Measurements from ENCODE around the gene SSTR3. TPM values are rescaled to one million over a fixed set of nuclear protein-coding genes. Genes with fewer than 3 reads are reported as not detected.

The SSTR3 gene
- total RNA-seq, 1 experiment from 2014 or later: not detected

DNA sequence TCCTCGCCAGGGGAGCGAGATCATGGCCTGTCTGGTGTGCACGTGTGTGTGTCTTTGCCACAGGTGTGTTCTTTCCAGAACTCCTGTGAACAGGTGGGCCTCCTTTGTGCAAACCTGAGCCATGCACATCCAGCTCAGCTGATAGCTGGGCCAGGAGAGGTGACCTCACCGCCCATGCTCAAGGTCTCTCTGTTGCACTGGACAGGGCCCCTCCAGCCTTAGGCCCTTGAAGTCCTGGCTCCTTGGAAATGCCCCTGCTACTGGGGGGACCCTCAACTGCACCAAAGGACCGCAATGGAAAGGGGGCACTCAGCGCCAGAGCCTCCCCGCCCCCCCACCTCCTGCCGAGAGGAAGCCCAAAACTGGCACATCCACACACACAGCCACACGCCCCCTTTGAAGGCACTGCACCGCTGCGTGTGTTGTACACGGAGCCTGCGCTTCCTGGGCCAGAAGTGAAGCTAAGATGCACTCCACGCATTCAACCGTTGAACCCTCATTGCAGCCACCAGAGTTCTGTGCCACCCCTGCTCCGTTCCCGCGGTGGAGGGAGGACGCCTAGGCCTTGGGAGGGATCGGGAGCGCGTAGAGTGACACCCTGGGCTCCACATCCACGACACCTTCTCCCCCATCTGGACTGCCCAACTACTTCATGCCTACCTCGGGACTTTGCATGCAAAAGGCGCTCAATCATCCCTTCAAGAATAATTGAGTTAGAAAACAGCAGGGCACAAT is 46.2 kb downstream of the SSTR3 start:
- no peaks in the 10 kb centered on the region for H3K9me3 Mint-ChIP-seq (ENCODE audit: unreplicated experiment)
- DNase-seq (ENCODE audit: unreplicated experiment): no peak
- ChIA-PET CTCF (interaction anchor here (0.6 to 5.2 kb wide), 21 partner anchors 9 to 614 kb away, joined by 3 to 23 read pairs (median 4); partner anchors contain the start of genes C1QTNF6 and IL2RB), POLR2A (interaction anchor here (2.3 kb wide), 1 partner anchor 31 kb away, joined by 14 read pairs; no protein-coding TSS in a partner anchor)
- peaks cover 16% of the 10 kb centered on the region for H3K27me3 Mint-ChIP-seq (ENCODE audit: insufficient read depth, unreplicated experiment)
- no peak overlapping the region for H3K4me3 Mint-ChIP-seq (ENCODE audit: unreplicated experiment)
- H3K36me3 Mint-ChIP-seq (ENCODE audit: insufficient read depth, unreplicated experiment): no peaks in the 10 kb centered on the region
- H3K4me1 Mint-ChIP-seq (ENCODE audit: insufficient read depth, unreplicated experiment): peaks cover 6% of the 10 kb centered on the region
- intact Hi-C loops (cut with micrococcal nuclease): loop anchor here (1.0 to 5.0 kb wide), 4 partner anchors 32 to 291 kb away; no protein-coding TSS in a partner anchor
- no TSS peak for BruUV-seq (replicated peaks)
- TF ChIP-seq, protein P1, sequence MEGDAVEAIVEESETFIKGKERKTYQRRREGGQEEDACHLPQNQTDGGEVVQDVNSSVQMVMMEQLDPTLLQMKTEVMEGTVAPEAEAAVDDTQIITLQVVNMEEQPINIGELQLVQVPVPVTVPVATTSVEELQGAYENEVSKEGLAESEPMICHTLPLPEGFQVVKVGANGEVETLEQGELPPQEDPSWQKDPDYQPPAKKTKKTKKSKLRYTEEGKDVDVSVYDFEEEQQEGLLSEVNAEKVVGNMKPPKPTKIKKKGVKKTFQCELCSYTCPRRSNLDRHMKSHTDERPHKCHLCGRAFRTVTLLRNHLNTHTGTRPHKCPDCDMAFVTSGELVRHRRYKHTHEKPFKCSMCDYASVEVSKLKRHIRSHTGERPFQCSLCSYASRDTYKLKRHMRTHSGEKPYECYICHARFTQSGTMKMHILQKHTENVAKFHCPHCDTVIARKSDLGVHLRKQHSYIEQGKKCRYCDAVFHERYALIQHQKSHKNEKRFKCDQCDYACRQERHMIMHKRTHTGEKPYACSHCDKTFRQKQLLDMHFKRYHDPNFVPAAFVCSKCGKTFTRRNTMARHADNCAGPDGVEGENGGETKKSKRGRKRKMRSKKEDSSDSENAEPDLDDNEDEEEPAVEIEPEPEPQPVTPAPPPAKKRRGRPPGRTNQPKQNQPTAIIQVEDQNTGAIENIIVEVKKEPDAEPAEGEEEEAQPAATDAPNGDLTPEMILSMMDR (IDR thresholded peaks at IDR 0.05; ENCODE audit: unreplicated experiment): no peak
- H3K27ac Mint-ChIP-seq (ENCODE audit: low read depth, unreplicated experiment): no peak overlapping the region

DNA sequence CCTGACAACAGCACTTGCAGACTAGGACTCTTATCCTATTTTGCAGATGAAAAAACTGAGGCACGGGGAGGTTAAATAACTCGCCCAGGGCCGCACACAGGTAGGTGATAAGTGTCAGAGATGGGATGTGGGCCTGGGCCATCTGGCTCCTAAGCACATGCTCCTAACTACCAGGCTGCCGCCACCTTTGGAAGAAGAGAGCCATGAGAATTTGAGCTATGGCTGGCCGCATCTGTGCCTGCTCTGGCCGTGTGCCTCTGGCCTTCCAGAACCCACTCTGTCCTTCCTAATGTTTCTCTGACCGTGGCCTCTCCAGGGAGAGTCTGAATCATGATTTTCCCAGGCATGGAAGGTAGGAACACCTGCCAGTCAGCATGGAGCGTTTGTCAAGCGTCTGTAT is 47.2 kb downstream of the SSTR3 start:
- H3K27me3 Mint-ChIP-seq (ENCODE audit: insufficient read depth, unreplicated experiment): peaks cover 11% of the 10 kb centered on the region
- H3K4me3 Mint-ChIP-seq (ENCODE audit: unreplicated experiment): no peak overlapping the region
- peaks cover 6% of the 10 kb centered on the region for H3K4me1 Mint-ChIP-seq (ENCODE audit: insufficient read depth, unreplicated experiment)
- CTCF ChIA-PET: interaction anchor here (0.7 to 5.2 kb wide), 14 partner anchors 8 to 103 kb away, joined by 3 to 23 read pairs (median 5); partner anchors contain the start of gene IL2RB
- H3K9me3 Mint-ChIP-seq (ENCODE audit: unreplicated experiment): no peaks in the 10 kb centered on the region
- TF ChIP-seq, protein P1 (IDR thresholded peaks at IDR 0.05; ENCODE audit: unreplicated experiment): no peak
- intact Hi-C loops (cut with micrococcal nuclease): loop anchor here (5.0 kb wide), 2 partner anchors 88 to 178 kb away; no protein-coding TSS in a partner anchor
- no TSS peak for BruUV-seq (replicated peaks)
- no peaks in the 10 kb centered on the region for H3K36me3 Mint-ChIP-seq (ENCODE audit: insufficient read depth, unreplicated experiment)
- H3K27ac Mint-ChIP-seq (ENCODE audit: low read depth, unreplicated experiment): no peak overlapping the region
- POLR2A ChIA-PET: interaction anchor here (0.5 kb wide), 1 partner anchor 694 kb away, joined by 3 read pairs; no protein-coding TSS in a partner anchor
- no peak for DNase-seq (ENCODE audit: unreplicated experiment)

DNA sequence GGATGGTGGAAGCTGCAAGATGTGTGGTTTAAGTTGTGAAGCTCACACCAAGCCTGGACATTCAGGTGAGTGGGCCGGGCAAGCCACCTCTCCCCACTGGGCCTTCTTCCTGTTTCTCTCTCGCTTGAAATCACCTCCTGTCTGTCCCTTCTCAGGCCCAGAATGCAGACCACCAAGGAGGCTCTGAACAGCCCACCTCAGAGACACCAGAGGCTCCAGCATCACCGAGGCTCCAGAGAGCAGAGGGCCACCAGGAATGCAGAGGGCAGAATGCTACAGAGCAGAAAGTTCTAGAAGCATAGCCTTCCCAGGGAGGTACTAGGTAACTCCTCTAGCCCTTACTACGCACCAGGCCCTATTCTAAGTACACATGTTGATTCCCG is 47.8 kb downstream of the SSTR3 start:
- POLR2A ChIA-PET: no interaction called here
- BruUV-seq (replicated peaks): no TSS peak
- H3K36me3 Mint-ChIP-seq (ENCODE audit: insufficient read depth, unreplicated experiment): no peaks in the 10 kb centered on the region
- no peaks in the 10 kb centered on the region for H3K9me3 Mint-ChIP-seq (ENCODE audit: unreplicated experiment)
- peaks cover 11% of the 10 kb centered on the region for H3K27me3 Mint-ChIP-seq (ENCODE audit: insufficient read depth, unreplicated experiment)
- no peak for DNase-seq (ENCODE audit: unreplicated experiment)
- H3K27ac Mint-ChIP-seq (ENCODE audit: low read depth, unreplicated experiment): no peak overlapping the region
- H3K4me3 Mint-ChIP-seq (ENCODE audit: unreplicated experiment): no peak overlapping the region
- intact Hi-C loops (cut with micrococcal nuclease): no loop called here
- CTCF ChIA-PET: interaction anchor here (0.8 to 5.2 kb wide), 5 partner anchors 9 to 43 kb away, joined by 3 to 19 read pairs (median 4); no protein-coding TSS in a partner anchor
- peaks cover 6% of the 10 kb centered on the region for H3K4me1 Mint-ChIP-seq (ENCODE audit: insufficient read depth, unreplicated experiment)
- TF ChIP-seq, protein P1 (IDR thresholded peaks at IDR 0.05; ENCODE audit: unreplicated experiment): no peak

All from MCF 10A (cell line).